ENCODE data around the gene MICAL3.

MICAL3 gene

GRCh38 chr22:17917490-17917983 is 106.8 kb downstream of the MICAL3 start:
- H3K4me3 ChIP-seq (ENCODE audit: low read length): no peak overlapping the region
- H4K20me1 ChIP-seq (ENCODE audit: insufficient read depth, low read length): no peaks in the 10 kb centered on the region
- no peak overlapping the region for H3K27ac ChIP-seq (ENCODE audit: low read length)
- no peaks in the 10 kb centered on the region for H3F3A ChIP-seq (ENCODE audit: insufficient read depth, low read length)
- no peaks in the 10 kb centered on the region for H3K36me3 ChIP-seq (replicated peaks; ENCODE audit: insufficient read depth, low read length)
- H3K4me2 ChIP-seq (ENCODE audit: low read depth, low read length): no peak overlapping the region
- no peaks in the 10 kb centered on the region for H3K9me2 ChIP-seq (replicated peaks; ENCODE audit: insufficient read depth, low read length)
- no peak for TF ChIP-seq EZH2 (optimal IDR thresholded peaks at IDR 0.05; ENCODE audit: low read depth, low read length)
- TF ChIP-seq, protein P1, sequence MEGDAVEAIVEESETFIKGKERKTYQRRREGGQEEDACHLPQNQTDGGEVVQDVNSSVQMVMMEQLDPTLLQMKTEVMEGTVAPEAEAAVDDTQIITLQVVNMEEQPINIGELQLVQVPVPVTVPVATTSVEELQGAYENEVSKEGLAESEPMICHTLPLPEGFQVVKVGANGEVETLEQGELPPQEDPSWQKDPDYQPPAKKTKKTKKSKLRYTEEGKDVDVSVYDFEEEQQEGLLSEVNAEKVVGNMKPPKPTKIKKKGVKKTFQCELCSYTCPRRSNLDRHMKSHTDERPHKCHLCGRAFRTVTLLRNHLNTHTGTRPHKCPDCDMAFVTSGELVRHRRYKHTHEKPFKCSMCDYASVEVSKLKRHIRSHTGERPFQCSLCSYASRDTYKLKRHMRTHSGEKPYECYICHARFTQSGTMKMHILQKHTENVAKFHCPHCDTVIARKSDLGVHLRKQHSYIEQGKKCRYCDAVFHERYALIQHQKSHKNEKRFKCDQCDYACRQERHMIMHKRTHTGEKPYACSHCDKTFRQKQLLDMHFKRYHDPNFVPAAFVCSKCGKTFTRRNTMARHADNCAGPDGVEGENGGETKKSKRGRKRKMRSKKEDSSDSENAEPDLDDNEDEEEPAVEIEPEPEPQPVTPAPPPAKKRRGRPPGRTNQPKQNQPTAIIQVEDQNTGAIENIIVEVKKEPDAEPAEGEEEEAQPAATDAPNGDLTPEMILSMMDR (IDR thresholded peaks at IDR 0.05; ENCODE audit: low read length): no peak
- TF ChIP-seq EZH2phosphoT487 (IDR thresholded peaks at IDR 0.05; ENCODE audit: low read length): no peak
- no peak overlapping the region for H3K9ac ChIP-seq (ENCODE audit: low read length)
- no peak for DNase-seq
- H3K9me3 ChIP-seq (replicated peaks; ENCODE audit: insufficient read depth, low read length): no peaks in the 10 kb centered on the region
- peaks cover 84% of the 10 kb centered on the region for H3K79me2 ChIP-seq (ENCODE audit: low read length)
- no peaks in the 10 kb centered on the region for H3K27me3 ChIP-seq (replicated peaks; ENCODE audit: insufficient read depth, low read length)
- no peak overlapping the region for H2AFZ ChIP-seq (ENCODE audit: low read length)
- H3K4me1 ChIP-seq (ENCODE audit: low read length): peaks cover 10% of the 10 kb centered on the region

DNA sequence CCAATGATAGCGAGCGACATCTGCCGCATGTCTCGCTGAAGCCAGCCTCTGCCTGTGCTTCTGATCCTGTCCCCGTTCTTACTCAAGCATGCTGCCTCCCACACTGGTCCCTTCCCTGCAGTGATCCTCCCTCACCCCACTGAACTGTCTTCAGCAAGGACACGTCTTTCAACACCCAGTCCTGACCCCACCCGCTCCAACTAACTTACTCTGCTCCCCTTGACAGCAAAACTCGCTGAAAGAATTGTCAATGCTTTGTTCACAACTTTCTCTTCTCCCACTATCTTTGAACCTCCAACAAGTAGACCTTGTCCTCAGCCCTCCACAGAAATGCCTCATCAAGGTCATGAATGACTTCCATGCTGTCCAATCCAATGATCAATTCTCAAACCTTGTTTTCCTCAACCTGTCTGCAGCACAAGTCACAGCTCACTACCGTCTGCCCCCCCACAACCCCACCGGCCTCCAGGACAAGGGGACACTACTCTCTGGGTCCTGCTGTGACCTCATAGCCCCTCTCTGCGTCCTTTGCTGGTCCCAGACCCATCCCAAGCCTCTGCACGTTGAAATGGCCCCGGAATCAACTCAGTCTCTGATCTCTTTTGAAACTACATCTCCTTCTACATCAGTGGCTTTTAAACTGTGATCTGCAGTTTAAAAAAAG is 108.0 kb downstream of the MICAL3 start:
- no peak for DNase-seq
- Histone ChIP-seq H3K27ac (ENCODE audit: low read length) (no peak overlapping the region), H3K36me3 (replicated peaks; ENCODE audit: insufficient read depth, low read length) (no peaks in the 10 kb centered on the region), H3F3A (ENCODE audit: insufficient read depth, low read length) (no peaks in the 10 kb centered on the region), H2AFZ (ENCODE audit: low read length) (no peak overlapping the region), H3K79me2 (ENCODE audit: low read length) (peaks cover 88% of the 10 kb centered on the region), H3K4me3 (ENCODE audit: low read length) (no peak overlapping the region), H4K20me1 (ENCODE audit: insufficient read depth, low read length) (no peaks in the 10 kb centered on the region), H3K4me2 (ENCODE audit: low read depth, low read length) (no peak overlapping the region), H3K9me3 (replicated peaks; ENCODE audit: insufficient read depth, low read length) (no peaks in the 10 kb centered on the region), H3K4me1 (ENCODE audit: low read length) (peaks cover 10% of the 10 kb centered on the region), H3K9ac (ENCODE audit: low read length) (no peak overlapping the region), H3K27me3 (replicated peaks; ENCODE audit: insufficient read depth, low read length) (no peaks in the 10 kb centered on the region), H3K9me2 (replicated peaks; ENCODE audit: insufficient read depth, low read length) (no peaks in the 10 kb centered on the region)
- TF ChIP-seq, protein P1 (IDR thresholded peaks at IDR 0.05; ENCODE audit: low read length): no peak
- TF ChIP-seq EZH2phosphoT487 (IDR thresholded peaks at IDR 0.05; ENCODE audit: low read length) (no peak), EZH2 (optimal IDR thresholded peaks at IDR 0.05; ENCODE audit: low read depth, low read length) (no peak)

DNA sequence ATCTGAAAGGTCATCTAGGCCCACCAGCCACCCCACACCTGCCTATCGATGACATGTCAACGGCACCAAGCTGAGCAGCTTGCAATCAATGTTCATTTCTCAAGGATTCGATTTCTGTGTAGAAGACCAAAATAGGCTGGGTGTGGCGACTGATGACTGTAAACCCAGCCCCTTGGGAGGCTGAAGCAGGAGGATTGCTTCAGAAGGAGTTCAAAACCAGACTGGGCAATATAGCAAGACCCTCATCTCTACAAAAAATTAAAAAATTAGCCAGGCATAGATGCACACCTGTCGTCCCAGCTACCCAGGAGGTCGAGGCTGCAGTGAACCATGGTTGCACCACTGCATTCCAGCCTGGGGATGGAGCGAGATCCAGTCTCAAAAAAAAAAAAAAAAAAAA is 108.7 kb downstream of the MICAL3 start:
- Histone ChIP-seq H3K79me2 (ENCODE audit: low read length) (peaks cover 95% of the 10 kb centered on the region), H2AFZ (ENCODE audit: low read length) (no peak overlapping the region), H3F3A (ENCODE audit: insufficient read depth, low read length) (no peaks in the 10 kb centered on the region), H3K27me3 (replicated peaks; ENCODE audit: insufficient read depth, low read length) (no peaks in the 10 kb centered on the region), H3K36me3 (replicated peaks; ENCODE audit: insufficient read depth, low read length) (no peaks in the 10 kb centered on the region), H3K9me2 (replicated peaks; ENCODE audit: insufficient read depth, low read length) (no peaks in the 10 kb centered on the region), H4K20me1 (ENCODE audit: insufficient read depth, low read length) (no peaks in the 10 kb centered on the region), H3K4me2 (ENCODE audit: low read depth, low read length) (no peak overlapping the region), H3K9ac (ENCODE audit: low read length) (no peak overlapping the region), H3K4me1 (ENCODE audit: low read length) (peaks cover 10% of the 10 kb centered on the region), H3K27ac (ENCODE audit: low read length) (no peak overlapping the region), H3K4me3 (ENCODE audit: low read length) (no peak overlapping the region), H3K9me3 (replicated peaks; ENCODE audit: insufficient read depth, low read length) (no peaks in the 10 kb centered on the region)
- DNase-seq: no peak
- TF ChIP-seq EZH2phosphoT487 (IDR thresholded peaks at IDR 0.05; ENCODE audit: low read length): no peak
- TF ChIP-seq EZH2 (optimal IDR thresholded peaks at IDR 0.05; ENCODE audit: low read depth, low read length): no peak
- TF ChIP-seq, protein P1 (IDR thresholded peaks at IDR 0.05; ENCODE audit: low read length): no peak

All from MM.1S (cell line).